ENCODE data around the gene ASCL3. TPM values are rescaled to one million over a fixed set of nuclear protein-coding genes. Genes with fewer than 3 reads are reported as not detected.

The ASCL3 gene
- total and polyA plus RNA-seq, 7 donors = not detected

DNA sequence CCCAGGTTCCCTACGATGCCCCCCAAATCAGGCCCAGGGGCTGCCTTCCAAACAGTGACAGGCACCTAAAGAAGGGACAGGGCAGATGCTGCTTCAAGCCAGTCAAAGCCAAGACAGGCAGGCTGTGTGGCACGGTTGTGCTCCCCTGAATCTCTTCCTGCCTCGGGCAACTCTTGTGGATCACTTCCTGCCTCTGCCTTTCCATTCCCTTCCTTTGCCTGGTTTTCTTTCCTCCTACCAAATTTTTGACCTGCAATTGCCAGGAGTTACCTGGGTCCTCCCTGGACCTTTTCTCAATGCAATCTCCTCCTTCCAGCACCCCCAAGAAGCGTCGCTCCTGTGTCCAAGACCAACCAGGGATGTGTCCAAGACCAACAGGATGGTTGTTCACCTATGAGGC lies 15.6 kb downstream of the ASCL3 start:
- H3K27ac ChIP-seq = no peak overlapping the region
- H3K9me3 ChIP-seq = no peaks in the 10 kb centered on the region
- intact Hi-C loops (cut with DNase I) = no loop called here
- H3K36me3 ChIP-seq (ENCODE audit: insufficient read depth in 1 of 2, low read depth in 1 of 2) = peaks cover 0 to 26% of the 10 kb centered on the region in 2 donors
- DNase-seq = no peak
- H3K4me3 ChIP-seq = no peak overlapping the region
- TF ChIP-seq, protein P1, sequence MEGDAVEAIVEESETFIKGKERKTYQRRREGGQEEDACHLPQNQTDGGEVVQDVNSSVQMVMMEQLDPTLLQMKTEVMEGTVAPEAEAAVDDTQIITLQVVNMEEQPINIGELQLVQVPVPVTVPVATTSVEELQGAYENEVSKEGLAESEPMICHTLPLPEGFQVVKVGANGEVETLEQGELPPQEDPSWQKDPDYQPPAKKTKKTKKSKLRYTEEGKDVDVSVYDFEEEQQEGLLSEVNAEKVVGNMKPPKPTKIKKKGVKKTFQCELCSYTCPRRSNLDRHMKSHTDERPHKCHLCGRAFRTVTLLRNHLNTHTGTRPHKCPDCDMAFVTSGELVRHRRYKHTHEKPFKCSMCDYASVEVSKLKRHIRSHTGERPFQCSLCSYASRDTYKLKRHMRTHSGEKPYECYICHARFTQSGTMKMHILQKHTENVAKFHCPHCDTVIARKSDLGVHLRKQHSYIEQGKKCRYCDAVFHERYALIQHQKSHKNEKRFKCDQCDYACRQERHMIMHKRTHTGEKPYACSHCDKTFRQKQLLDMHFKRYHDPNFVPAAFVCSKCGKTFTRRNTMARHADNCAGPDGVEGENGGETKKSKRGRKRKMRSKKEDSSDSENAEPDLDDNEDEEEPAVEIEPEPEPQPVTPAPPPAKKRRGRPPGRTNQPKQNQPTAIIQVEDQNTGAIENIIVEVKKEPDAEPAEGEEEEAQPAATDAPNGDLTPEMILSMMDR (IDR thresholded peaks at IDR 0.05) = no peak
- H3K4me1 ChIP-seq = no peaks in the 10 kb centered on the region
- no peak for ATAC-seq
- H3K27me3 ChIP-seq (ENCODE audit: insufficient read depth in 3 of 3, low read length in 2 of 3) = no peaks in the 10 kb centered on the region
- 73 to 76% (median 74%) methylated on average over 5 of the region's 5 CpGs for WGBS, 3 donors

DNA sequence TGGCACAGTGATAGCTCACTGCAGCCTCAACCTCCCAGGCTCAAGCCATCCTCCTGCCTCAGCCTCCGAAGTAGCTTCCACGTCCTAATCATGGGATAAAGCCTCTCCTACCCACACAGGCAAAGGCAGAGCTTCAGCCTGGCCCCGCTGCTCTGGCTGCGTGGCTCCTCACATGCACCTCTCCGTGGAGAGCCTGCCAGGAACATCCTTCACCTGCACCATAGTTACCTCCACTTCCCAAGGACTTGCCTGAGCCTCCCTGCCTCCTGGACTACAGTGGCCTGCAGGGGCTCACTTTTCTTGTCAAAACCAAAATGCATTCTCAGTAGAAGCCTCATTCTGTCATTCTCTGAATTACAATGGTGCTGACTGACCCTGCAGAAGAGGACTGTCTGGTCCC lies 16.6 kb downstream of the ASCL3 start:
- Histone ChIP-seq H3K27me3 (ENCODE audit: insufficient read depth in 3 of 3, low read length in 2 of 3) (no peaks in the 10 kb centered on the region), H3K27ac (no peak overlapping the region), H3K4me1 (no peaks in the 10 kb centered on the region), H3K36me3 (ENCODE audit: insufficient read depth in 1 of 2, low read depth in 1 of 2) (peaks cover 4 to 36% of the 10 kb centered on the region in 2 donors), H3K4me3 (no peak overlapping the region), H3K9me3 (no peaks in the 10 kb centered on the region)
- TF ChIP-seq, protein P1 (IDR thresholded peaks at IDR 0.05) = no peak
- intact Hi-C loops (cut with DNase I) = no loop called here
- ATAC-seq (no peak), DNase-seq (no peak)
- 87 to 91% (median 91%) methylated on average over 5 of the region's 5 CpGs for WGBS, 3 donors

DNA sequence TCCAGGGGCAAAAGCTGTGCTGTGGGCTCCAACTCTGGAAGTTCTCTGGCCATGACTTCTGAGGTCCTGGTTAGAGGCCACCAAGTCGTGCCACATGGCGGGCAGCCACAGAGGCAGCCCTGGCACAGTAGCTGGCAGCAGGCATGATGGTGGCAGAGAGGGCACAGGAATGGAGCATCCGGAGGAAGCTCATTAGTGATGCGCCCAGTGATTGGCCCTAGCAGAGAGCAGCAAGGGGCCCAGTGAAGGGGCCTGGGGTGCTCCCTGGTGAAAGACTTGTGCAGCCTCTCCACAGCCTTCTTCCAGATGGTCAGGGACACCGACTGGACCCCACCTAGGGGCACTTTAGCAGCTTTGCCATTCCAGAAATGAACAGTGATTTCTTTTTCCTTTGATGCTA lies 17.1 kb downstream of the ASCL3 start:
- intact Hi-C loops (cut with DNase I) = no loop called here
- TF ChIP-seq, protein P1 (IDR thresholded peaks at IDR 0.05) = no peak
- Histone ChIP-seq H3K4me3 (no peak overlapping the region), H3K9me3 (no peaks in the 10 kb centered on the region), H3K27me3 (ENCODE audit: insufficient read depth in 3 of 3, low read length in 2 of 3) (no peaks in the 10 kb centered on the region), H3K36me3 (ENCODE audit: insufficient read depth in 1 of 2, low read depth in 1 of 2) (peaks cover 4 to 41% of the 10 kb centered on the region in 2 donors), H3K27ac (no peak overlapping the region), H3K4me1 (no peaks in the 10 kb centered on the region)
- DNase-seq = no peak
- 73 to 83% (median 79%) methylated on average over 5 of the region's 5 CpGs for WGBS, 3 donors
- ATAC-seq = no peak

- Histone ChIP-seq H3K9me3 (no peaks in the 10 kb centered on the region), H3K27me3 (ENCODE audit: insufficient read depth in 3 of 3, low read length in 2 of 3) (no peaks in the 10 kb centered on the region), H3K4me3 (no peak overlapping the region), H3K36me3 (ENCODE audit: insufficient read depth in 1 of 2, low read depth in 1 of 2) (peaks cover 7 to 70% of the 10 kb centered on the region in 2 donors), H3K27ac (no peak overlapping the region), H3K4me1 (no peaks in the 10 kb centered on the region)
- TF ChIP-seq, protein P1 (IDR thresholded peaks at IDR 0.05) = no peak
- ATAC-seq (no peak), DNase-seq (no peak)
- intact Hi-C loops (cut with DNase I) = no loop called here
- 90 to 96% (median 90%) methylated on average over 5 of the region's 5 CpGs for WGBS, 3 donors
Measured at GRCh38 chr11:8922691-8923090, 20.1 kb downstream of the ASCL3 start.

GRCh38 chr11:8917157-8917825 lies 25.5 kb downstream of the ASCL3 start:
- intact Hi-C loops (cut with DNase I) = loop anchor here in 1 of 2 donors (10.0 kb wide), 1 partner anchor 218 kb away; no protein-coding TSS in a partner anchor
- peaks cover 9 to 79% of the 10 kb centered on the region in 2 donors for H3K36me3 ChIP-seq (ENCODE audit: insufficient read depth in 1 of 2, low read depth in 1 of 2)
- no peaks in the 10 kb centered on the region for H3K9me3 ChIP-seq
- no peaks in the 10 kb centered on the region for H3K27me3 ChIP-seq (ENCODE audit: insufficient read depth in 3 of 3, low read length in 2 of 3)
- peak in 1 of 2 donors; percentile 56 for DNase-seq
- peak overlapping the region; percentile 21 for H3K27ac ChIP-seq
- TF ChIP-seq, protein P1 (IDR thresholded peaks at IDR 0.05) = no peak
- no peak overlapping the region for H3K4me3 ChIP-seq
- ATAC-seq = peak; percentile 57 to 84 (median 69)
- peaks cover 26% of the 10 kb centered on the region for H3K4me1 ChIP-seq
- WGBS, 3 donors = 33 to 55% (median 37%) methylated on average over 5 of the region's 5 CpGs
